ENCODE results near the gene ME3.
"Not testable (repeated sequence)": the region's sequence is repeated elsewhere in the genome, so short reads cannot be mapped to it uniquely, and the experiment has no call there.

- not testable (repeated sequence) for TF ChIP-seq CTCF (conservative IDR thresholded peaks at IDR 0.05 in 1 of 2, IDR thresholded peaks at IDR 0.05 in 1 of 2; ENCODE audit: low read depth in 1 of 2, low read length in 2 of 2); EZH2 (IDR thresholded peaks at IDR 0.05; ENCODE audit: low read length, missing control alignments)
Observed at GRCh38 chr11:86522512-86522911, 149.9 kb downstream of the ME3 start.

Data from fibroblast of lung (primary cell).